GM21529 (cell line): Measurements from ENCODE around the gene NEK7.

Experiments
- ATAC-seq: cut with Tn5 transposase; IDR thresholded peaks from one replicate; pipeline ENCODE4 v1.9.1; 2021; ENCODE audit not compliant: unreplicated experiment

The NEK7 gene

GRCh38 chr1:198253259-198253658 is 96.5 kb downstream of the NEK7 start:
- peak; percentile 80 for ATAC-seq

GRCh38 chr1:198253668-198254067 is 96.9 kb downstream of the NEK7 start:
- peak; percentile 97 for ATAC-seq

- ATAC-seq, result no peak
Measured at GRCh38 chr1:198254521-198254920, 97.7 kb downstream of the NEK7 start.

- no peak for ATAC-seq
Measured at GRCh38 chr1:198254948-198255347, 98.2 kb downstream of the NEK7 start.

GRCh38 chr1:198255784-198256183 is 99.0 kb downstream of the NEK7 start:
- no peak for ATAC-seq

GRCh38 chr1:198258491-198258890 is 101.7 kb downstream of the NEK7 start:
- peak; percentile 62 for ATAC-seq

GRCh38 chr1:198259333-198260074 is 102.7 kb downstream of the NEK7 start:
- no peak for ATAC-seq

GRCh38 chr1:198261886-198262285 is 105.1 kb downstream of the NEK7 start:
- ATAC-seq, result no peak

GRCh38 chr1:198263186-198263585 is 106.4 kb downstream of the NEK7 start:
- ATAC-seq, result no peak

GRCh38 chr1:198264282-198264681 is 107.5 kb downstream of the NEK7 start:
- no peak for ATAC-seq

GRCh38 chr1:198265073-198265661 is 108.4 kb downstream of the NEK7 start:
- ATAC-seq, result no peak

- no peak for ATAC-seq
Measured at GRCh38 chr1:198267056-198267455, 110.3 kb downstream of the NEK7 start.

GRCh38 chr1:198267921-198268320 is 111.1 kb downstream of the NEK7 start:
- no peak for ATAC-seq

- ATAC-seq, result no peak
Measured at GRCh38 chr1:198268784-198269645, 112.2 kb downstream of the NEK7 start.

GRCh38 chr1:198269646-198269940 is 112.8 kb downstream of the NEK7 start:
- no peak for ATAC-seq

- ATAC-seq, result no peak
Measured at GRCh38 chr1:198270273-198270828, 113.6 kb downstream of the NEK7 start.

GRCh38 chr1:198271467-198271866 is 114.7 kb downstream of the NEK7 start:
- ATAC-seq, result no peak

GRCh38 chr1:198272492-198272891 is 115.7 kb downstream of the NEK7 start:
- ATAC-seq, result no peak

GRCh38 chr1:198273748-198274295 is 117.0 kb downstream of the NEK7 start:
- no peak for ATAC-seq

GRCh38 chr1:198275597-198275996 is 118.8 kb downstream of the NEK7 start:
- ATAC-seq, result no peak

GRCh38 chr1:198276241-198276640 is 119.4 kb downstream of the NEK7 start:
- no peak for ATAC-seq
